Frontal cortex (tissue), 4 donors: ENCODE measurements around the gene RC3H1. TPM values are rescaled to one million over a fixed set of nuclear protein-coding genes. Genes with fewer than 3 reads are reported as not detected.

ENCODE experiments used
- DNase-seq, 2 donors: peaks; one replicate each; pipeline ENCODE4 v3.0.0; 2012; ENCODE audit warnings: low spot score in 2 of 2
- FAIRE-seq: peaks from 2 replicates; lab custom pipeline; 2012; peaks lifted over from hg19 to GRCh38; lab: Jason Lieb, UNC
- small RNA-seq: library from RNA; depleted of rRNA; stranded (forward); fragments of <200 nt; gene quantifications from one replicate; pipeline ENCODE3, GENCODE V24; 2014
- total RNA-seq: library from RNA; depleted of rRNA; stranded (reverse); fragments of >200 nt; gene quantifications from one replicate; pipeline ENCODE4 v1.2.3, GENCODE V29; 2014
- donor health status: control.
- donor health status: control.
- donor health status: control.

RC3H1 gene
- total RNA-seq, 1 donor from 2014 or later: 27.3 TPM

DNA sequence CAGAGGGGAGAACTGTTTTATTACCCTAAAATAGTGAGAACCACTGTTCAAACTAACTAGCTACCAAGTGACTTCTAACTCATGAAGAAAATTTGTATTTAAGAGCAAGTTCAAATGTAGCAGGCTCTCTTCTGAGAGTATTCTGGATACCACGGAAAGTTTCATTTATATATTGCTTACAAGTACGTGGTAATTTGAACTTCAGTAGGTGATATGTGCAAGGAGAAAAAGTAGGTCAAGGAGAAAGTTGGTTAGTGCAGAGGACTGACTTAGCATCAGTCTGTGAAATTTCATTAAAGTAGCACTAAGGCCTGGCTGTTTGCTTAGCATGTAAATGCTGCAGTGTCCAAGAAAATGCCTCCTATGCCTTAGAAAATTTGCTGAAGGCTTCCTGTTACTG, 121.7 kb downstream of the RC3H1 start:
- DNase-seq: no peak
- no peak for FAIRE-seq

DNA sequence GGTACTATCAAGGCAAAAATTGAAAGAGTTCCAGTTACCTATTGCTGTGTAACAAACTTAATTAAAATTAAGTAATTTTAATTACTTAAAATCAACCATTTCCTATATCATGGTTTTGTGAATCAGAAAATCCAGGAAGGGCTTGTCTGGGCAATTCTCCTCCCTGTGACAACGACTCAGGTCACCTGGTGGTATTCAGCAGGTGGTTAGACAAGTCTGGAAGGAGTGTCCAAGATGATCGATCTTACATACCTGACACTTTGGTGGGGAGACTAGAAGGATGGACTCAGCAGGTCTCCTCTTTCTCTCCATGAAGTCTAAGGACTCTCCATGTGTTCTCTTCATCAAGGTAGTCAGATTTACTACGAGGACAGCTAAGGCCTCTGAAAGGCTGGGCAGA, 128.0 kb downstream of the RC3H1 start:
- no peak for FAIRE-seq

DNA sequence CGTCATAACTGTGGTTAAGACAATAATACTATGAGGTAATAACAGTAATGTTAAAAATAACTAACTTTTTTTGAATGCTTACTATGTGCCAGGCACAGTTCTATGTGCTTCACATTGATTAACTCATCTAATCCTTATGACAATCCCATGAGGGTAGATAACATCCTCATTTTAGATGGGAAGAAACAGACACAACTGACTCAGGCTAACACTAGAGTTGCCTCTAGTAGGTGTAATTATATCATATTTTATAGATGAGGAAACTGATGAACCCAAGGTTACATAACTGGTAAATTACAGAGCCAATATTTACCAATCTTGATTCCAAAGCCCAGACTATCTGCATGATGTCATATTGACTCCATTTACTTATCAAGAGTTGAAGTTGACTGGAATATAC, 128.5 kb downstream of the RC3H1 start:
- DNase-seq: no peak
- no peak for FAIRE-seq

More for the DNA sequence above, 128.0 kb downstream of the RC3H1 start:
- DNase-seq: no peak

DNA sequence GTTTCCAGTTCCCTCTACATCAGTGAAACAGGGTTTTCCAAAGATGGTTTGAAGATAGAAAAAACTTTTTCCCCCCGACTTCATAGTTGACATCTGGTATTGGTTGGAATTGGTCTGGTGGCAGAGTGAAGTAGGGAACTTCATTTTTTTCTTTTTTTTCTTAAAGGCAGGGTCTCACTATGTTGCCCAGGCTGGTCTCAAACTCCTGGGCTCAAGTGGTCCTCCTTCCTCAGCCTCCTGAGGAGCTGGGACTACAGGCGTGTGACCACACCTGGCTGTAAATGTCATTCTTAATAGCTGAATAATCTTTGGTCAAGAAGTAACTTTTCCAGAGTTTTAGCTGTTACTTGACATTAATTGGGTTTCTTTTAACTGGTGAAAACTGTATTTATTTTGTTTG, 132.3 kb downstream of the RC3H1 start:
- FAIRE-seq: no peak
- DNase-seq: no peak

- DNase-seq (no peak), FAIRE-seq (no peak)
Measured at GRCh38 chr1:173888749-173889148, 133.4 kb downstream of the RC3H1 start.

GRCh38 chr1:173887627-173888026, 134.5 kb downstream of the RC3H1 start:
- FAIRE-seq (no peak), DNase-seq (no peak)

- DNase-seq (no peak), FAIRE-seq (no peak)
Measured at GRCh38 chr1:173886746-173887611, 135.2 kb downstream of the RC3H1 start.

GRCh38 chr1:173884701-173885100, 137.5 kb downstream of the RC3H1 start:
- no peak for FAIRE-seq
- no peak for DNase-seq

Small RNA genes within 50 kb of the gene (small RNA-seq; reads per million reads assigned to genes)
- gene RNA5SP67 (not detected), gene RNA5SP68 (not detected)

Other genes with a start within 250 kb of the RC3H1 start
- 17.1 TPM for gene DARS2, start 197.7 kb downstream of the RC3H1 start, total RNA-seq
- gene CENPL, start 197.5 kb downstream of the RC3H1 start, total RNA-seq: 19.6 TPM
- gene GAS5, start 154.4 kb downstream of the RC3H1 start, total RNA-seq: 760 TPM
- 33.4 TPM for gene ZBTB37, start 154.0 kb downstream of the RC3H1 start, total RNA-seq
- not detected for gene SERPINC1, start 105.0 kb downstream of the RC3H1 start, total RNA-seq
- 116 TPM for gene RABGAP1L, start 137.2 kb upstream of the RC3H1 start, total RNA-seq